BE2C (cell line): ENCODE results near the gene KRTAP5-8.

Experiments used
- DNase-seq: peaks from one replicate; pipeline ENCODE4 v3.0.0-alpha.2; 2020
- H3K27me3 ChIP-seq: fragments of 250-450 bp; sonication (Bioruptor Pico); 2 replicates; pipeline ENCODE4 v1.5.1; 2020; ENCODE audit warnings: mild to moderate bottlenecking
- H3K36me3 ChIP-seq: fragments of 250-450 bp; sonication (Bioruptor Pico); 2 replicates; pipeline ENCODE4 v1.5.1; 2020; ENCODE audit warnings: mild to moderate bottlenecking
- H3K4me1 ChIP-seq: fragments of 250-450 bp; sonication (Bioruptor Pico); 2 replicates; pipeline ENCODE4 v1.5.1; 2020
- H3K4me3 ChIP-seq: 2 replicates; pipeline ENCODE4 v1.5.1; 2011; ENCODE audit warnings: low read depth, low read length
- H3K9me3 ChIP-seq: fragments of 250-450 bp; sonication (Bioruptor Pico); 2 replicates; pipeline ENCODE4 v1.5.1; 2020
- CTCF ChIP-seq: IDR thresholded peaks from 2 replicates; pipeline ENCODE4 v1.5.1; 2012; ENCODE audit warnings: mild to moderate bottlenecking, low read depth, low read length

Gene KRTAP5-8

GRCh38 chr11:71505001-71505400, 32.8 kb upstream of the KRTAP5-8 start:
- Histone ChIP-seq H3K9me3 (no peaks in the 10 kb centered on the region), H3K36me3 (no peaks in the 10 kb centered on the region; the same call in 1 of the 2 replicates), H3K4me1 (peaks cover 29% of the 10 kb centered on the region), H3K27me3 (no peaks in the 10 kb centered on the region), H3K4me3 (0 out of 2 replicates have a peak overlapping the region, but pooled peaks have one; percentile 1)
- peak; percentile 50 for DNase-seq
- TF ChIP-seq CTCF: no peak

GRCh38 chr11:71505781-71506180, 32.0 kb upstream of the KRTAP5-8 start:
- Histone ChIP-seq H3K4me3 (no peak overlapping the region), H3K4me1 (peaks cover 23% of the 10 kb centered on the region), H3K9me3 (no peaks in the 10 kb centered on the region), H3K36me3 (no peaks in the 10 kb centered on the region), H3K27me3 (no peaks in the 10 kb centered on the region)
- TF ChIP-seq CTCF: no peak
- no peak for DNase-seq

GRCh38 chr11:71507102-71507501, 30.7 kb upstream of the KRTAP5-8 start:
- no peak for DNase-seq
- Histone ChIP-seq H3K27me3 (no peaks in the 10 kb centered on the region), H3K4me1 (peaks cover 23% of the 10 kb centered on the region), H3K4me3 (no peak overlapping the region), H3K36me3 (no peaks in the 10 kb centered on the region), H3K9me3 (no peaks in the 10 kb centered on the region)
- TF ChIP-seq CTCF: no peak

GRCh38 chr11:71518506-71519471, 19.0 kb upstream of the KRTAP5-8 start:
- Histone ChIP-seq H3K4me3 (no peak overlapping the region), H3K9me3 (no peaks in the 10 kb centered on the region), H3K27me3 (no peaks in the 10 kb centered on the region), H3K4me1 (no peaks in the 10 kb centered on the region), H3K36me3 (no peaks in the 10 kb centered on the region)
- DNase-seq: no peak
- TF ChIP-seq CTCF: no peak

GRCh38 chr11:71519546-71519945, 18.3 kb upstream of the KRTAP5-8 start:
- Histone ChIP-seq H3K4me1 (no peaks in the 10 kb centered on the region), H3K36me3 (no peaks in the 10 kb centered on the region), H3K27me3 (no peaks in the 10 kb centered on the region), H3K4me3 (no peak overlapping the region), H3K9me3 (no peaks in the 10 kb centered on the region)
- no peak for DNase-seq
- no peak for TF ChIP-seq CTCF
